Uterus (tissue), 2 donors: ENCODE measurements around the gene IRF8.

ENCODE experiments used
- POLR2A ChIP-seq, 2 donors: fragments of 450-650 bp; IDR thresholded peaks; one replicate each; pipeline ENCODE4 v1.6.1; 2016; ENCODE audit warnings: antibody characterized with exemption in 2 of 2, mild to moderate bottlenecking in 1 of 2, moderate library complexity in 1 of 2
- TF ChIP-seq, protein P1 (sequence below), 4 experiments: fragments of 200-600 bp in 2 of 4; fragments of 450-650 bp in 2 of 4; sonication (generic) in 2 of 4; IDR thresholded peaks; one replicate each; pipeline ENCODE4 v1.5.1; 2016 to 2019; ENCODE audit warnings: antibody characterized with exemption in 4 of 4, mild to moderate bottlenecking in 2 of 4, moderate library complexity in 1 of 4

DNA sequence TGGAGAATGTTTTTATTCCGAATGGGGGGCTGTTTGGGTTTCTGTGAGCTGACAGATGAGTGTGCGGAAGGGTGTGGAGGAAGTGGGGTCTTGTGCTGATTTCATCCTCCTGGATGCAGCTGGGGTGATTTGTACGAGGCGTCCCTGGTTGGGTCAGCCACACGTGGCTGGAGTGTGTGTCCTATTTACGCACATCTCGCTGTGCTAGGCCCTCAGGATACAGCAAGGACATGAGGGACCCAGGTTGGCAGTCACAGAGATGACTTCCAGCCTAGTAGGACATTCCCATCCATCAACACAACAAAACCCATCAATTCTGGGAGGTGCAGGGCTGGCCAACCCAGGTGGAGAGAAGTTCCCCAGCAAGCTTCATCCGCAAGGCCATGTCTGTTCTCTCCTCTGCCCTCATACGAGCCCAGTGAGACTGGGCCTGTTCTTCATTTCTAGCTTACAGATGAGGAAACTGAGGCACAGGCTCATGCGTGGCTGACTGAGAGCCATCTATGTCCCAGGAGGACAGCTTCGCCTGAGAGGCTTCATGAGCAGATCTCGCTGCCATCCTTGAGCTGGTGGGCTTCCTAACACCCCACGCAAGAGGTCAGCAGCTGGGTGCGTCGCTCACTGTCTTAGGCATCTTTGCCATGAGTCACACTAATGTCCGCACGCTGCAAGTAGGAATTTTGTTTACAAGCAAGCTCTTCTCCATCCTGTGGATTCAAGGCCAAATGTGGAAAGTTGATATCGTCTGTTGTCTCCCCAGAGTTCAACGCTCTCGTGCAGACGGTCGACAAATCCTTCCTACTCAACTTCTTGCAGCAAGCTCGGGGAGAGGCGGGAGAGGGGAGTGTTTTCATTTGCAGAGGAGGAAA lies 24.4 kb downstream of the IRF8 start:
- no peak for TF ChIP-seq POLR2A (IDR thresholded peaks at IDR 0.05)
- TF ChIP-seq, protein P1, sequence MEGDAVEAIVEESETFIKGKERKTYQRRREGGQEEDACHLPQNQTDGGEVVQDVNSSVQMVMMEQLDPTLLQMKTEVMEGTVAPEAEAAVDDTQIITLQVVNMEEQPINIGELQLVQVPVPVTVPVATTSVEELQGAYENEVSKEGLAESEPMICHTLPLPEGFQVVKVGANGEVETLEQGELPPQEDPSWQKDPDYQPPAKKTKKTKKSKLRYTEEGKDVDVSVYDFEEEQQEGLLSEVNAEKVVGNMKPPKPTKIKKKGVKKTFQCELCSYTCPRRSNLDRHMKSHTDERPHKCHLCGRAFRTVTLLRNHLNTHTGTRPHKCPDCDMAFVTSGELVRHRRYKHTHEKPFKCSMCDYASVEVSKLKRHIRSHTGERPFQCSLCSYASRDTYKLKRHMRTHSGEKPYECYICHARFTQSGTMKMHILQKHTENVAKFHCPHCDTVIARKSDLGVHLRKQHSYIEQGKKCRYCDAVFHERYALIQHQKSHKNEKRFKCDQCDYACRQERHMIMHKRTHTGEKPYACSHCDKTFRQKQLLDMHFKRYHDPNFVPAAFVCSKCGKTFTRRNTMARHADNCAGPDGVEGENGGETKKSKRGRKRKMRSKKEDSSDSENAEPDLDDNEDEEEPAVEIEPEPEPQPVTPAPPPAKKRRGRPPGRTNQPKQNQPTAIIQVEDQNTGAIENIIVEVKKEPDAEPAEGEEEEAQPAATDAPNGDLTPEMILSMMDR (IDR thresholded peaks at IDR 0.05) = no peak
